HepG2 (cell line): ENCODE data around the gene ZNF491. TPM values are rescaled to one million over a fixed set of nuclear protein-coding genes. Genes with fewer than 3 reads are reported as not detected.
A peak's percentile ranks its signal among the peaks of the same experiment; 100 is the strongest.

Experiments used
- ADNP ChIP-seq: sonication (generic); formaldehyde crosslinking; IDR thresholded peaks from 2 replicates; pipeline ENCODE4 v1.4.0; 2020; ENCODE audit warnings: missing genetic modification reagents
- AKAP8 ChIP-seq: sonication (generic); formaldehyde crosslinking; IDR thresholded peaks from 2 replicates; pipeline ENCODE4 v1.5.1; 2020; ENCODE audit warnings: mild to moderate bottlenecking, missing genetic modification reagents
- BORCS8-MEF2B ChIP-seq: sonication (generic); formaldehyde crosslinking; IDR thresholded peaks from 2 replicates; pipeline ENCODE4 v1.8.0; 2022; ENCODE audit warnings: mild to moderate bottlenecking, missing genetic modification reagents
- DNMT3B ChIP-seq: conservative IDR thresholded peaks from 2 replicates; pipeline ENCODE4 v1.6.1; 2016; ENCODE audit warnings: missing biosample characterization, control low read depth
- ISL2 ChIP-seq: sonication (generic); formaldehyde crosslinking; IDR thresholded peaks from 2 replicates; pipeline ENCODE4 v1.5.0; 2020; ENCODE audit warnings: missing genetic modification reagents
- KMT2A ChIP-seq: sonication (generic); formaldehyde crosslinking; IDR thresholded peaks from 2 replicates; pipeline ENCODE4 v1.4.0; 2020; ENCODE audit warnings: missing genetic modification reagents
- MLLT10 ChIP-seq: sonication (generic); formaldehyde crosslinking; IDR thresholded peaks from 2 replicates; pipeline ENCODE4 v1.4.0; 2020; ENCODE audit warnings: missing genetic modification reagents
- MYNN ChIP-seq: sonication (generic); formaldehyde crosslinking; IDR thresholded peaks from 2 replicates; pipeline ENCODE4 v1.4.0; 2020; ENCODE audit warnings: mild to moderate bottlenecking, low read depth, missing genetic modification reagents
- REPIN1 ChIP-seq: sonication (generic); formaldehyde crosslinking; IDR thresholded peaks from 2 replicates; pipeline ENCODE4 v1.8.0; 2022; ENCODE audit warnings: missing genetic modification reagents, low read depth, mild to moderate bottlenecking, borderline replicate concordance
- SRSF4 ChIP-seq: fragments of 200-400 bp; formaldehyde crosslinking; IDR thresholded peaks from one replicate; pipeline ENCODE4 v1.6.1; 2018; ENCODE audit warnings: mild to moderate bottlenecking, low read depth, low read length, moderate library complexity; ENCODE audit not compliant: poor library complexity, severe bottlenecking
- SUZ12 ChIP-seq: fragments of 150-350 bp; IDR thresholded peaks from 2 replicates; pipeline ENCODE4 v1.6.1; 2014; ENCODE audit warnings: low read depth, low read length
- WIZ ChIP-seq: sonication (generic); formaldehyde crosslinking; IDR thresholded peaks from 2 replicates; pipeline ENCODE4 v1.5.1; 2020; ENCODE audit warnings: mild to moderate bottlenecking, missing genetic modification reagents
- ZFAT ChIP-seq: sonication (generic); formaldehyde crosslinking; conservative IDR thresholded peaks from 2 replicates; pipeline ENCODE4 v1.8.1; 2023; ENCODE audit warnings: missing genetic modification reagents, inconsistent platforms
- ZMAT3 ChIP-seq: sonication (generic); formaldehyde crosslinking; conservative IDR thresholded peaks from 2 replicates; pipeline ENCODE4 v1.7.0; 2021; ENCODE audit warnings: missing genetic modification reagents
- ZNF160 ChIP-seq: sonication (generic); formaldehyde crosslinking; IDR thresholded peaks from 2 replicates; pipeline ENCODE4 v1.8.0; 2022; ENCODE audit warnings: mild to moderate bottlenecking, inconsistent platforms, missing genetic modification reagents
- ZNF263 ChIP-seq: sonication (generic); formaldehyde crosslinking; IDR thresholded peaks from 2 replicates; pipeline ENCODE4 v1.4.0; 2020; ENCODE audit warnings: missing genetic modification reagents
- ZNF331 ChIP-seq: sonication (generic); formaldehyde crosslinking; IDR thresholded peaks from 2 replicates; pipeline ENCODE4 v1.4.0; 2020; ENCODE audit warnings: missing genetic modification reagents
- ZNF383 ChIP-seq: sonication (generic); formaldehyde crosslinking; IDR thresholded peaks from 2 replicates; pipeline ENCODE4 v1.4.0; 2020; ENCODE audit warnings: missing genetic modification reagents, mild to moderate bottlenecking, borderline replicate concordance
- ZNF605 ChIP-seq: sonication (generic); formaldehyde crosslinking; IDR thresholded peaks from 2 replicates; pipeline ENCODE4 v1.8.0; 2022; ENCODE audit warnings: mild to moderate bottlenecking, missing genetic modification reagents
- ZNF614 ChIP-seq: IDR thresholded peaks from 2 replicates; pipeline ENCODE4 v1.6.1; 2018; ENCODE audit warnings: missing biosample characterization, missing genetic modification reagents, inconsistent platforms, borderline replicate concordance
- ZNF652 ChIP-seq: IDR thresholded peaks from 2 replicates; pipeline ENCODE4 v1.6.1; 2016; ENCODE audit warnings: low read depth, borderline replicate concordance
- ZNF761 ChIP-seq: sonication (generic); formaldehyde crosslinking; conservative IDR thresholded peaks from 2 replicates; pipeline ENCODE4 v1.4.0; 2020; ENCODE audit warnings: mild to moderate bottlenecking, missing genetic modification reagents
- ZNF83 ChIP-seq: sonication (generic); formaldehyde crosslinking; IDR thresholded peaks from 2 replicates; pipeline ENCODE4 v1.4.0; 2020; ENCODE audit warnings: missing genetic modification reagents, mild to moderate bottlenecking, borderline replicate concordance
- ZSCAN12 ChIP-seq: sonication (generic); formaldehyde crosslinking; IDR thresholded peaks from 2 replicates; pipeline ENCODE4 v1.9.0; 2021; ENCODE audit warnings: mild to moderate bottlenecking, missing genetic modification reagents
- polyA plus RNA-seq, 8 experiments: library from polyadenylated mRNA; depleted of rRNA in 3 of 8; stranded (reverse) in 7 of 8; unstranded in 1 of 8; fragments of >200 nt; fragmentation: Illumina TruSeq in 4 of 8; extraction: Trizol in 4 of 8; gene quantifications; 2 replicates each; pipeline versions ENCODE4 v1.2.1 to v1.2.3, GENCODE V29; 2011 to 2016; ENCODE audit warnings: low read depth in 4 of 8, missing spikeins in 1 of 8, mixed read lengths in 1 of 8; ENCODE audit not compliant: insufficient read depth in 1 of 8
- total RNA-seq, 5 experiments: library from RNA; depleted of rRNA; stranded (reverse); fragments of >200 nt; fragmentation: Illumina TruSeq; extraction: Trizol; gene quantifications; 2 replicates each; pipeline ENCODE4 v1.2.3, GENCODE V29; 2016; ENCODE audit warnings: low read depth in 1 of 5
- TF ChIP-seq, protein P1 (sequence below): sonication (generic); formaldehyde crosslinking; IDR thresholded peaks from 2 replicates; pipeline ENCODE4 v1.4.0; 2020; ENCODE audit warnings: mild to moderate bottlenecking, missing genetic modification reagents
- TF ChIP-seq, protein P2 (sequence below): IDR thresholded peaks from 2 replicates; pipeline ENCODE4 v1.6.1; 2012; ENCODE audit warnings: low read depth, low read length, improper control_type of control experiment
- TF ChIP-seq, protein P3 (sequence below): sonication (generic); formaldehyde crosslinking; IDR thresholded peaks from 2 replicates; pipeline ENCODE4 v1.5.1; 2020; ENCODE audit warnings: missing genetic modification reagents, mild to moderate bottlenecking, borderline replicate concordance

Gene ZNF491
- total and polyA plus RNA-seq, 2 of the 13 experiments (the other 11 are each of a cell fraction or from before 2014, with no cell fraction given), result 0.57 to 2.2 TPM

DNA sequence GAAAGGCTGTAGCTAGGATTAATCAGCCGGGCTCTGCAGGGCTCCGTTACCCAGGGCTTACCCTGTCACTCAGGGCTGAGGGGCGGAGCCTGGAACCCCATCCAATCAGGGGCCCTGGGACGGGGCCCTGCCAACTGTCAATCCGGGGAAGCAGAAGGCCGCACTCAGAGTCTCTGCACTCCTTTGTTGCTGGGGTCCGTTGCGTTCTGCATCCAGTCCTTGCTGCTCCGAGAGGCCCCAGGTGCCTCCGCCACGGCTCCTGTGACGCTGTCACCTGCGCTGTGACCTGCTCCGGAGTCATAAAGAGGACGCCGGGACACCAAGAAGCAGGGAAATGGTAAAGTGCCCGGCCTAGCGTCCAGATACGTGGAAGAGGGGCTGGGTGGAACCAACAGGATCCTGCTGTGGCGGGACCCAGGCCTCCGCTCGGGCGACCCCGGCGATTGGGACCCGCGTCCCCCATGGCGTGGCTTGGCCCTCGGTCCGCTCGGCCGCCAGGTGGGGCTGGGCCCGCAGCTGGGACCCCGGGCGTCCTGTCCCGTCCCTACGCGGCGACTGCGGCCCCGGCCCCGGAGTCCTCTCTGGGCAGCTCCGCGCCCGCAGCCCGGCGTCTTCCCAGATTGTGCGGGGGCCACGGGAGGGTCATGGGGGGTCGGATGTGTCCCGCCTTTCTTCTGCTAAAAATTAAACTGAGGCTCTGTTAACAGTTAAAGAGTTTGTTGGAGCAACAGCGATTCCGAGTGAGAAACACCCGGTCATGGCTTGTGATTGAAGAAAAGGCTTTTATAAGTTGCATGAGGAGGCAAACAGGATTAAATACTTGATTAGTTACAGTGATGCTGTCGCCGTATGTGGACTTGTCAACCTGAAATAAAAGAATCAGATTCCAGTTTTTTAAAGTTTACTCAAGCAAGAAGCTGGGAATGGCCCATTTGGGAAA is at the start of gene ZNF491 (continued):
- TF ChIP-seq ZMAT3 (CRISPR knock-in tag), result no peak; the same call in 1 of the 2 replicates
- TF ChIP-seq ISL2 (CRISPR knock-in tag), result 0 out of 2 replicates have a peak, but pooled peaks have one; percentile 24
- no peak for TF ChIP-seq ZNF605
- TF ChIP-seq SUZ12, result no peak
- peak; percentile 66 for TF ChIP-seq KMT2A
- TF ChIP-seq, protein P1, sequence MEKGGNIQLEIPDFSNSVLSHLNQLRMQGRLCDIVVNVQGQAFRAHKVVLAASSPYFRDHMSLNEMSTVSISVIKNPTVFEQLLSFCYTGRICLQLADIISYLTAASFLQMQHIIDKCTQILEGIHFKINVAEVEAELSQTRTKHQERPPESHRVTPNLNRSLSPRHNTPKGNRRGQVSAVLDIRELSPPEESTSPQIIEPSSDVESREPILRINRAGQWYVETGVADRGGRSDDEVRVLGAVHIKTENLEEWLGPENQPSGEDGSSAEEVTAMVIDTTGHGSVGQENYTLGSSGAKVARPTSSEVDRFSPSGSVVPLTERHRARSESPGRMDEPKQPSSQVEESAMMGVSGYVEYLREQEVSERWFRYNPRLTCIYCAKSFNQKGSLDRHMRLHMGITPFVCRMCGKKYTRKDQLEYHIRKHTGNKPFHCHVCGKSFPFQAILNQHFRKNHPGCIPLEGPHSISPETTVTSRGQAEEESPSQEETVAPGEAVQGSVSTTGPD (CRISPR knock-in tag), result no peak
- TF ChIP-seq REPIN1 (CRISPR knock-in tag), result peak; percentile 52; the same call in 1 of the 2 replicates
- no peak for TF ChIP-seq ZNF614
- no peak for TF ChIP-seq ZNF263 (CRISPR knock-in tag)
- TF ChIP-seq, protein P2, sequence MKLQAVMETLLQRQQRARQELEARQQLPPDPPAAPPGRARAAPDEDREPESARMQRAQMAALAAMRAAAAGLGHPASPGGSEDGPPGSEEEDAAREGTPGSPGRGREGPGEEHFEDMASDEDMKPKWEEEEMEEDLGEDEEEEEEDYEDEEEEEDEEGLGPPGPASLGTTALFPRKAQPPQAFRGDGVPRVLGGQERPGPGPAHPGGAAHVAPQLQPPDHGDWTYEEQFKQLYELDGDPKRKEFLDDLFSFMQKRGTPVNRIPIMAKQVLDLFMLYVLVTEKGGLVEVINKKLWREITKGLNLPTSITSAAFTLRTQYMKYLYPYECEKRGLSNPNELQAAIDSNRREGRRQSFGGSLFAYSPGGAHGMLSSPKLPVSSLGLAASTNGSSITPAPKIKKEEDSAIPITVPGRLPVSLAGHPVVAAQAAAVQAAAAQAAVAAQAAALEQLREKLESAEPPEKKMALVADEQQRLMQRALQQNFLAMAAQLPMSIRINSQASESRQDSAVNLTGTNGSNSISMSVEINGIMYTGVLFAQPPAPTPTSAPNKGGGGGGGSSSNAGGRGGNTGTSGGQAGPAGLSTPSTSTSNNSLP, result no peak
- no peak for TF ChIP-seq ZNF761
- TF ChIP-seq, protein P3, sequence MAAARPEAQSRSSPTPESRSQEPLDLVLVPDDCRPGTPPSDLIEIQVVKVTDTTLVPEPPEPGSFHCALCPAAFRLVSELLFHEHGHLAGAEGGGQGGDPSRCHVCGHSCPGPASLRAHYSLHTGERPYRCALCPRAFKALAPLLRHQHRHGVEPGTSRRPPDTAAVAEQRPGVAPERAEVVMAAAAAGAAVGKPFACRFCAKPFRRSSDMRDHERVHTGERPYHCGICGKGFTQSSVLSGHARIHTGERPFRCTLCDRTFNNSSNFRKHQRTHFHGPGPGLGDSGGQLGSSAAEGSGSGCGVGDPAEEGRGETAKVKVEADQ, result no peak
- TF ChIP-seq SRSF4, result no peak
- peak; percentile 84; the same call in 1 of the 2 replicates for TF ChIP-seq ZNF83 (CRISPR knock-in tag)
- TF ChIP-seq AKAP8, result no peak
- no peak for TF ChIP-seq ZNF383 (CRISPR knock-in tag)
- TF ChIP-seq ZNF160 (CRISPR knock-in tag), result 0 out of 2 replicates have a peak, but pooled peaks have one; percentile 34
- TF ChIP-seq WIZ, result no peak
- no peak for TF ChIP-seq MYNN (CRISPR knock-in tag)
- peak; percentile 6; the same call in 1 of the 2 replicates for TF ChIP-seq ZSCAN12 (CRISPR knock-in tag)
- TF ChIP-seq ZFAT (CRISPR knock-in tag), result 0 out of 2 replicates have a peak, but pooled peaks have one; percentile 56
- TF ChIP-seq MLLT10, result no peak
- TF ChIP-seq ADNP (CRISPR knock-in tag), result no peak
- no peak for TF ChIP-seq DNMT3B (CRISPR knock-in tag)
- no peak for TF ChIP-seq ZNF331
- no peak for TF ChIP-seq ZNF652 (CRISPR knock-in tag)
- TF ChIP-seq BORCS8-MEF2B (CRISPR knock-in tag), result peak; percentile 71
